ENCODE data around the gene DOCK9. TPM values are rescaled to one million over a fixed set of nuclear protein-coding genes. Genes with fewer than 3 reads are reported as not detected.
A peak's percentile ranks its signal among the peaks of the same experiment; 100 is the strongest.

DOCK9 gene
- total and polyA plus RNA-seq, 8 donors = 7.5 to 26.3 (median 16.3) TPM

GRCh38 chr13:98988277-98988676 lies 10.4 kb upstream of the DOCK9 start:
- DNase-seq (no peak), FAIRE-seq (no peak), ATAC-seq (peak in 2 of 4 donors; percentile 31 to 42)
- no peak for TF ChIP-seq CTCF (IDR thresholded peaks at IDR 0.05)
- Histone ChIP-seq H3K27me3 (no peaks in the 10 kb centered on the region), H3K36me3 (no peaks in the 10 kb centered on the region), H3K4me1 (no peaks in the 10 kb centered on the region), H3K27ac (no peak overlapping the region), H3K4me3 (no peak overlapping the region), H3K9me3 (no peaks in the 10 kb centered on the region)
- intact Hi-C loops (cut with DNase I) = no loop called here
- 17 to 34% methylated on average over 5 of the region's 5 CpGs for WGBS, 2 donors

GRCh38 chr13:98987275-98987674 lies 9.4 kb upstream of the DOCK9 start:
- H3K27ac ChIP-seq = no peak overlapping the region
- H3K4me3 ChIP-seq = no peak overlapping the region
- intact Hi-C loops (cut with DNase I) = no loop called here
- TF ChIP-seq CTCF (IDR thresholded peaks at IDR 0.05) = no peak
- DNase-seq = no peak
- H3K9me3 ChIP-seq = no peaks in the 10 kb centered on the region
- no peak for ATAC-seq
- H3K4me1 ChIP-seq = no peaks in the 10 kb centered on the region
- no peaks in the 10 kb centered on the region for H3K36me3 ChIP-seq
- no peaks in the 10 kb centered on the region for H3K27me3 ChIP-seq
- no peak for FAIRE-seq
- 80 to 88% methylated on average over 6 of the region's 6 CpGs for WGBS, 2 donors

DNA sequence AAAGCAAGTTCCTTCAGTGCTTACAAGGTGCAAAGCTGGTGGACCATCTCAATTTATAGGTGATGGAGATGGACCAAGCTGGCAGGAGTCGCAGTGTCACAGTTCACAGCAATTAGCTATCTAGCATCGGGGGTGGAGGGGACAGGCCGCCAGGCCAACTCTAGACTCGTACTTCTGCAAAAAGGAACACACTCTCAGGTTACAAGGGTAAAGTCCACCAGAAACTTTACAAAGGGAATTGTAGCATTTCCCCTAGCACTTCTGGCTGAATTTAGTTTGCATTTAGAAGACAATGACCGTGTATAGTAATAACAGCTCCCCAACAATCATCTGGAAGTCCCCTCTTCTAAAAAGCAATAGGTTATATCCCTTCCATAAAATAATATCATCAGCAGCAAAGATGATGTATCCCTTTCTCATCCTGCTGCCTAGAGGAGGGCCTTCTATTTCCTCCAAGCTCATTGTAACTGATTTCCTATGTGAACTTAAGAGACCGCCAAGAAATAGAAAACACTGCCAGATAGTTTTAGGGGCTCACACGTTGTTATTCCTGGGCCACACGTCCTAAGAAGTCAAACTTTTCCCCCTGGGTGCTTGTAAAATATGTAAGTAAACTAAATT lies 8.5 kb upstream of the DOCK9 start:
- H3K27me3 ChIP-seq = no peaks in the 10 kb centered on the region
- no peak for FAIRE-seq
- 54 to 57% methylated on average over 8 of the region's 8 CpGs for WGBS, 2 donors
- TF ChIP-seq CTCF (IDR thresholded peaks at IDR 0.05) = no peak
- H3K36me3 ChIP-seq = no peaks in the 10 kb centered on the region
- H3K9me3 ChIP-seq = no peaks in the 10 kb centered on the region
- intact Hi-C loops (cut with DNase I) = no loop called here
- no peak overlapping the region for H3K4me3 ChIP-seq
- H3K27ac ChIP-seq = no peak overlapping the region
- no peak for DNase-seq
- ATAC-seq = peak in 3 of 4 donors; percentile 27 to 74 (median 55)
- no peaks in the 10 kb centered on the region for H3K4me1 ChIP-seq

- FAIRE-seq = no peak
- intact Hi-C loops (cut with DNase I) = no loop called here
- no peak for TF ChIP-seq CTCF (IDR thresholded peaks at IDR 0.05)
- no peak for ATAC-seq
- Histone ChIP-seq H3K9me3 (no peaks in the 10 kb centered on the region), H3K27ac (no peak overlapping the region), H3K27me3 (no peaks in the 10 kb centered on the region), H3K36me3 (no peaks in the 10 kb centered on the region), H3K4me3 (no peak overlapping the region), H3K4me1 (no peaks in the 10 kb centered on the region)
- WGBS, 2 donors = 80 to 94% methylated on average over 6 of the region's 6 CpGs
- DNase-seq = no peak
These were observed 7.7 kb upstream of the DOCK9 start for GRCh38 chr13:98985591-98985990.

GRCh38 chr13:98984983-98985382 lies 7.1 kb upstream of the DOCK9 start:
- Histone ChIP-seq H3K9me3 (no peaks in the 10 kb centered on the region), H3K4me1 (no peaks in the 10 kb centered on the region), H3K27me3 (no peaks in the 10 kb centered on the region), H3K4me3 (no peak overlapping the region), H3K27ac (no peak overlapping the region), H3K36me3 (no peaks in the 10 kb centered on the region)
- no peak for DNase-seq
- FAIRE-seq = no peak
- ATAC-seq = no peak
- WGBS, 2 donors = 81 to 89% methylated on average over 4 of the region's 4 CpGs
- TF ChIP-seq CTCF (IDR thresholded peaks at IDR 0.05) = no peak
- intact Hi-C loops (cut with DNase I) = no loop called here

Measured in pancreas (tissue), 10 donors.